GM10847 (cell line): ENCODE measurements around the gene NUDT14.

ENCODE experiments used
- POLR2A ChIP-seq: IDR thresholded peaks from 2 replicates; pipeline ENCODE4 v1.6.1; 2011; ENCODE audit not compliant: insufficient read length; ENCODE audit errors: extremely low read depth

NUDT14 gene

DNA sequence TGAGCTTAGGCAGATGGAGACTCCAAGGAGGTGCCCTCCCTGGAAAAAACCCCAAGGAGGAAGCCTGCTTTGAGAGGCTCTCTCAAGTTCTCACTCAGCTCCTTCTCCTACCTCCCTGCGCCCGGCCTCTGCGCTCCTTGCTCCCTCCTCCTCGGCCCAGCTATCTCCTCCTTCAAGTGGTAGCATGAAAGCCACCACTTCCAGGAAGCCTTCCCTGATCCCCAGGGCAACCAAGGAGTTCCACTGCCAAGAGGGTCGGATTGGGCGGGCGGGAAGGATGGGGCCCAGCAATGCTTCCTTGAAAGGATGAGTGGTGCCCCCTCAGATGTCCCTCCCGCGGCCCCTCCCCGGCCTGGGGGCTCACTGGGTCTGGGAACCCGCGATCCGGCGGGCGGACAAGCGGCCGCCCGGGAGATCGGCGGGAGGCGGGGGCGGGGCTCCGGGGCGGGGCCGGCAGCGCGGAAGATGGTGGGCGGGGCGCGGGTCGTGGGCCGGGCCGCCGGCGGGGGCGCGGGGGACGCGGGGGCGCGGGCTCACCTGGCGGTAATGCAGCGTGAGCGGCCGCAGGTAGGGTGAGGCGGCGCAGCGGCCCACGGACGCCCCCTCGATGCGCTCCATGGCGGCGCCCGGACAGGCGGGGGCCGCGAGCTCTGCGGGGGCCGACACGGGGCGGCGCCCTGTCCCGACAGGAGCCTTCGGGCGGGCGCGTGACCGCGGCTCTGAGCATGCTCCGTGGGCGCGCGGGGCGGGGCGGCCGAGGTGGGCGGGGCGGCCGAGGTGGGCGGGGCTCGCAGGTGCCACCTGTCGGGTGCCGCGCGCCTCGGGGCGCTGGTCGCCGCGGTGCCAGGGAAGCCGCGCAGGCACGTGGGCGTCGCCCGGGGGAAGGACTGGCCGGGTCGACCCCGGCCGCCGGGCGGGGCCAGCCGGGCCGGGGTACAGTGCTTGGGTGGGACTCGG, at the start of gene NUDT14:
NUDT14 (minus strand) TSS at position 721 of the 957 bp plus-strand sequence; CDS start at position 618, 103 bp downstream.
- TF ChIP-seq POLR2A, result no peak

DNA sequence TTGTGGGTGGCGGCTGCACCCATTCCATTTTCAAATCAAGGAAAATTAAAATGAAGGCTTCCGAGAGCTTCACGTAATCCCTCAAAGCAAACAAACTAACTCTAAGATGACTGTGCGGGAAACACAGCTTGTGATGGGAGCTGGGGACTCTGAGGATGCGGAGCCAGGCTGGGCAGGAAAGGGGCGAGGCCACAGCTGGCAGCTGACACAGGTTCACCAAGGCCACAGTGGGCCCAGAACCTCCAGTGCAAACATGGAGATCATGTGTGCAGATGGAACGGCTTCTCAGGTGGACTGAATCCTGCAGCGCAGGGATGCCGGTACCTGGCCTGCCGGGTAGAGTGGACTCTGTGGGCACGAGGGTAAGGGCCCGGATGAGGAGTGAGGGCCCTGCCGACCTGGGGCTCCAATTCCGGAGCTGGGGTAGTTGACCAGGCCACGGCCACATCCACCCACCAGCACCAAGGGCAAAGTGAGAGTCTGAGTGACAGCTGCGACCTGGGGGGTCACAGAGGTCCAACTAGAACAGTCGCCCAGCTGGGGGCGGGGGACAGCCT, 48.1 kb upstream of the NUDT14 start:
- TF ChIP-seq POLR2A, result no peak

DNA sequence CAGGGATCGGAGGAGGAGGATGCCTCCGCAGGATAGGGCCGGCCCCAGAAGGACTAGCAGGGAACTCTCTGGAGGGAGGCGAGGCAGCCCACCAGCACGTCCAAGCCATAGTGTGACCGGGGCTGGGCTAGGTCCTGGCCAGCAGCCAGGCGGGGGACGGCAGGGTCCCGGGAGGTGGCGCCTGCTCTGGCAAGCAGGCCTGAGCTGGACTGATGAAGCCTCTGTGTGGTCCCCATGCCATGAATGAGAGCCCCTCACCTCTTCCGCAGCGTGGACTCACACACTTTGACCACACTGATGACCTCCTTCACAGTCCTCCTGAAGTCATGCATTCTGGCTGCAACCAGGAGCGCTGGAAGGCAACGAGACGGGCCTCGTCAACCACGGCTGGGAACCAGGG, 47.5 kb upstream of the NUDT14 start:
- no peak for TF ChIP-seq POLR2A

DNA sequence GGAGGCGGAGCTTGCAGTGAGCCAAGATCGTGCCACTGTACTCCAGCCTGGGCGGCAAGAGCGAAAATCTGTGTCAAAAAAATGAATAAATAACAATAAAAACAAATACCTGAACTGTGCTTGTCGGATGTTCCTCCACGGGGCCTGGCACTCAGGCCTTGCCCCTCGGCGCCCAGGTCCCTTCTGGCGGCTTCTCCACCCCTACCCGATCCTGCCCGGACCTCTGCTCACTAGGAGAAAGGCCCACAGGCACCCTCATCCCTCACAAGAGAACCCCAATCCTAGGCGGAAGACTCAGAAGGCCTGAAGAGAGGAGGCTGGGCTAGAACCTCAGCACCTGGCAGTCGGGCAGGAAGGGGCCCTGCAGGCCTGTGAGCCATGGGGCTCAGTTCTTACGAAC, 46.2 kb upstream of the NUDT14 start:
- no peak for TF ChIP-seq POLR2A

DNA sequence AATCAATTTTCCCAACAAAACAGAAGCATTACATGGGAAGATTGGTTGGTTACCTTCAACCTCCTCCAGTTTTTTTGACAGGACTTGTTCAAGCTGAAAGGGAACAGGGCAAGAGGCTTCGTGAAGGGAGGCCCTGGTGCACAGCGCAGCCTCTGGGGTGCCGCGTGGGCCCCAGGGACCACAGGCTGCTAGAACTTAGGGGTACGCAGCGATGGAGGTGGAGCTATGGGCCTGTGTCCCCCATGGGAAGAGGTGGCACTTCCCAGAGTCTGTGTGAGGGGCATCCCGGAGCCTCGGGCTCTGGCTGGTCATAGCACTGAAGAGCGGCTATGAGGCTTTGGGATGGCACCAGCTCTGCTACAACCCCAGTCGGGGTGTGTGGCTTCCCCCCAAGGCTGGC, 45.1 kb upstream of the NUDT14 start:
- no peak for TF ChIP-seq POLR2A

DNA sequence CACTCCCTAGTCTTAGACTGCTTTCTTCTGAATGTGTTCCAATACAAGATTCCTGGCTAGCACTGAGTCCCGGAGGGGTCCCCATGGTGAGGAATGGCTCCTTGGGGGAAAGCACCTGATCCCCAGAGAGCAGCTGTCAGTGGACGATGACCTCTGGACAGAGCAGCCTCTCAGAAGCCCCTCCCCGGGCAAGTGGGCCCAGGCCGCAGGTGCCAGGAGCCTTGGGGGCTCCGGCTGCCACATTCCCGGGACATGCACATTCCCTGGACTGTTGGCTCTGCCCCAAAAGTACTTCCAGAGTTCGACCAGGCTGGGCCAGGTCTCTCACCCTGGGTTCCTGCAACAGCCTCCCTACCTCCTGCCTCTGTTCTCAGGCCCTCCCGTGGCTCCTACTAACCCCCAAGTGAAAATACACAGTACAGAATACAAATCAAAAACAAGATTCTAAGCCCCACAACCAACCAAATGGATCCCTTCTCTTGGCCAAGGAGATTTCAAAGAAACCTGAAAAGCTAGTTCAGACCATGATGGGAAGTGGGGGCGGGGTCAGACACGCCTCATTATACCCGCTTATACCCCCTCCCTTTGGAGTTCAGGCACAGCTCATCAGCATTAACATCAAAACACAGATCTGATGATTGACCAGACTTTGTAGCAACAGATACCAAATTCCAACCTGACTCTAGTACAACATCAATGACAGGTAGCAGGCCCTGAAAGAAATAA, 43.9 kb upstream of the NUDT14 start:
- no peak for TF ChIP-seq POLR2A

DNA sequence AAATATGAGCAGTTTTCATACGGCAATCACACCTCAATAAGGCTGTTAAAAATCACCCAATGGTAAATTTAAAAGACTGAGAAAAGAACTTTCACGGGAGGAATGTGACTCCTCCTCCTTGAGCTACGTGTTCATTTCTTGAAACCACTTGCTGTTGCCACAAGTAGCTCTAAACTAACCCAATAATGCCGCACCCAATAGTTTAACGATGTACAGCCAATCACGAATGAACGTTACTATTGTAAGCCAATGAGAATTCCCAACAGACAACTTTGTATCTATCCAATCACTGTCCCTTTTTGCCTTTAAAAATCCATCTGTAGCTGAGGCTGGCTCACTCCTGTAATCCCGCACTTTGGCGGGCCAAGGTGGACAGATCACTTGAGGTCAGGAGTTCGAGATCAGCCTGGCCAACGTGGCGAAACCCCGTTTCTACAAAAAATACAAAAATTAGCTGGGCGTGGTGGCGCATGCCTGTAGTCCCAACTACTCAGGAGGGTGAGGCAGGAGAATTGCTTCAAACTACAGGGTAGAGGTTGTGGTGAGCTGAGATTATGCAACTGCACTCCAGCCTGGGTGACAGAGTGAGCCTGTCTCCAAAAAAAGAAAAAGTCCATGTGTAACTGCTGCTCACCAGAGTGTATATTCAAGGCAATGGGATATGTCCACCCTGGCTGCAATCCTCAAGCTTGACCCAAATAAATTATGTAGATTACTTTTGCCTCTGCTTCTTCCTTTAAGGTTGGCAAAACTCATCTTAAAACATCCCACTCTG, 42.8 kb upstream of the NUDT14 start:
- TF ChIP-seq POLR2A, result no peak

DNA sequence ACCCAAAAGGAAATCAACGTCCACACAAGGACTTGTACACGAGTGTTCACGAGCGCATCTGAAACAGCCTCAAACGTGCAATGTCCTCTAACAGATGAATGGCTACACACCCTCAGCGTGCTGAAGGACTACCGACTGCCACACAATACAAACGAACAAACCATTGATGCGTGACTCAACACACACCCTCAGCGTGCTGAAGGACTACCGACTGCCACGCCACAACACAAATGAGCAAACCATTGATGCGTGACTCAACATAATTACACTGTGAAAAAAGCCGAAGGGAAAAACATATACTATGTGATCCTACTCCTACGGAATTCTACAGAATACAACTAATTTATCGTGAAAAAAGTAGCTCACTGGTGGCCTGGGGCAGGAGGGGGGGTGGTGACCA, 42.1 kb upstream of the NUDT14 start:
- no peak for TF ChIP-seq POLR2A

DNA sequence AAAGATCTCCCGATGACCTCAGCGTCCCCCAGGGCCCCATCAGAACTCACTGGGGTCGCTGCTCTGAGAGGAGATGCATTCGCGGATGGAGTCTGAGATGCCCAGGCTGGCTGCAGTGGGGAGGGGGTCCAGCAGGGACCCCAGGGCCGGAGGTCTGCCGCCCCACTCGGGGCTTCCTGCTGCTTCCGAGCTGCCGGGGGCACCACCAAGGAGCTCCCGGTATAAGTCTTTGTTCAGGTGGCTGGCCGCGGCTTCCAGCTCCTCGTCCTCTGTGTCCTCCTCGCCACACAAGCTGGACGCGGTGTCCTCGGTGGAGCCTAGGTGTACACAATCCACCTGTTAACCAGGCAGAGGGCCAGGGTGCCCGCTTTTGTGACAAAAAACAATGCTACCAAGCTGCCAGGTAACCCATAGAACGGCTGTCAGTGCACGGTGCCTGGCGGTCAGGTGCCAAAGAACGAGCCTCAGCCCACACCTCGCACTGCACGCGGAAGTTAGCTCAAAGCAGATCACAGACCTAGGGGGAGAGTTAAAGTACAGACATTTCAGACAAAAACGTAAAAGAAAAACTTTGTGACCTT, 40.6 kb upstream of the NUDT14 start:
- TF ChIP-seq POLR2A, result no peak

DNA sequence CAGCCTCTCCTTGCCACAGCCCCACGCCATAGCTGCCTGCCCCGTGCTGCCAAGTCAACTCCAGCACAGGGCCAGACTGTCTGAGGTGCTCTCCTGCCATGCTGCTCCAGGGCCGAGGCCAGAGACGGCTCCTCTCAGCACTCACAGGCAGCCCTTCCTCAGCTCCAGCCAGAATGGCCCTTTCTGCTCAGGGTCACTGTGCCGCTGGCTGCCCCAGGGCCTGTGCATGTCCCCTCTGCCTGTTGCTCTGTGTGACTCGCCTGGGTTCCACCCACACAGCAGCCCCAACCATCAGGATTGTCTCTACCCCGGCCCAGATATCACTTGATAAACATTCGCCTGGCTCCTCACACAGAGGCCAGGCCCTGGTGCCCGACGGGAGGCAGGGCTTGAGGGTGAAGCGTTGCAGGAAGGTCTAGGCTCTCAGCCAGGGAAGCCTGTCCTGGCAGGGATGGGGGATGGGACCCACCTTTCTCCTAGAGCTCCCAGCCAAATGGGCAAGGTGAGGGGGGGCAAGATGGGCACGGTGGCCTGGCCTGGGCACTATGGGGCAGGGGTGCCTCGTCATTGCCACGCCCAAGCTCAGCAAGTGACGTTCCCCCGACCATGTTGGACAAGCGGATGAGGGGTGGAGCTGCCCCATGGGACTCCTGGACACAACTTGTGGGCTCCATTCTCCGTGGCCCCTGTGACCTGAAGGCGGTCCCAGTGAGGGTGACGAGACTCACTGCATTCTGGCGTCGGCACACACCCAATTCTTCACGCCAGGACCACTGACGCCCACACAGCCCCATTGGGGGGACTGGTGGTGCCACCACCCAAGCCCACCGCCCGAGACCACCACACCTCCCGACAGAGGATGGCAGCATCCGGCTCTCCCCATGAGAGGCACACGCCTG, 39.8 kb upstream of the NUDT14 start:
- TF ChIP-seq POLR2A, result no peak

DNA sequence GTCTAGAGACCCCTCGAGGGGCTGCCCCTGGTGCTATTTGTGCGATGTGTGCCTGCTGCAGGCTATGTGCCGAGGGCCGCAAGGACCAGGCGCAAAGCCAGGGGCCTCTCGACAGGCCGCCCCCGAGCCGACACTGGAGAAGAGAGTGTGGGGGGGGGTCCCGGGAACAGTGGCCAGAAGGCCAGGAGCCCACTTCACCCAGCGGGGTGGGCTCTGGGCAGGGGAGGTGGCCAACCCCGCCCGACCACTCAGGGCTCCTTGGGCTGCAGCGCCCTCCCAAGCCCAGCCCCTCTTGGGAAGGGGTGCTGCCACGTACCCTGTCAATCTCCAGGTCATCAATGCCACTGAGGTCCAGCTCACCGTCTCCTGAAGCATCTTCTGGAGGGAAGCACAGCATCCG, 38.6 kb upstream of the NUDT14 start:
- TF ChIP-seq POLR2A, result no peak

DNA sequence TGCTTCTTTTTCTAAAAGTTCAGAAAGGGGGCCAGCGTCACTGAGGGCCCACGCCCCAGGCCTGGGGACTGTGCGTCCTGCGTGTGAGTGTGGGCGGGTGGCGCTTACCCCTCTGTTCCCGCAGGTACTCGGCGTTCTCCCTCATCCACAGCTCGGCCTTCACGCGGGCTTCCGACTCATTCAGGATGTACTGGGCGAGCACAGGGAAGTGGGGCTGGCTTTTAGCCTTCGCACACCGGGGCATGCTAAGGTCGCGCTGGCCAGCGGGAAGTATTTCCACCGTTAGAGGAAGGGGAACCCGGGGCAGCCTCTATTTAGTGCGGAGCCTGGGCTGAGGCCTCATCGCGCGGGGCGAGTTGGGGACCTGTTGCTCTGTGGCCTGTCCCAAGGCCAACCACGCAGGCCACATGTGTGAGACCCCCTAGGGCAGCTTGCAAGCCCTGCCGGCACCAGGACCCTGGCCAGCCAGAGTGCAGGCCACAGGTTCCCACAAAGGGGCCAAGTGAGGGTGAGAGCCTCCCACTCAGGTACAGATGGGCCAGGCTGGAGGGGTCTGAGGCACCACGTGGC, 38.0 kb upstream of the NUDT14 start:
- TF ChIP-seq POLR2A, result no peak

DNA sequence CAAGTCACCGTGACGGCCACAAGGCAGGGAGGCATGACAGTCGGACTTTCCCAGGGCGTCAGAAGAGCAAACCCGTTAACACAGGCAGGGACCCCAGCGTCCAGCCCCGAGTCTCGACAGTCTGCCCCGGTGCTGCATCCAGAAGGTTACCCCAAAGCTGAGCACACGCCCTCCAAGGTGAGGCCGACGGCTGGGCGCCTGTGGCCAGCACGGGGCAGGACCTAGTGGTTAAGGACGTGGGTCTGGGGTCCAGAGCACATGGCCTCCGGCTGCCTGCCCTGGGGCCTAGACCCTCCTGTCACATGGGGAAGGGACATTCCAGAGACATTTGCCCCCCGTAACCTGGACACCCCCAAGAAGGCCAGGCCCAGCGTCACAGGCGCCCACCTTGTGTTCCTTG, 37.5 kb upstream of the NUDT14 start:
- no peak for TF ChIP-seq POLR2A
